HG03025 (cell line): ENCODE results near the gene PDP2.

Experiments
- ATAC-seq: cut with Tn5 transposase; IDR thresholded peaks from one replicate; pipeline ENCODE4 v1.9.1; 2021; ENCODE audit warnings: mild to moderate bottlenecking, moderate library complexity; ENCODE audit not compliant: unreplicated experiment, low FRiP score

Gene PDP2

DNA sequence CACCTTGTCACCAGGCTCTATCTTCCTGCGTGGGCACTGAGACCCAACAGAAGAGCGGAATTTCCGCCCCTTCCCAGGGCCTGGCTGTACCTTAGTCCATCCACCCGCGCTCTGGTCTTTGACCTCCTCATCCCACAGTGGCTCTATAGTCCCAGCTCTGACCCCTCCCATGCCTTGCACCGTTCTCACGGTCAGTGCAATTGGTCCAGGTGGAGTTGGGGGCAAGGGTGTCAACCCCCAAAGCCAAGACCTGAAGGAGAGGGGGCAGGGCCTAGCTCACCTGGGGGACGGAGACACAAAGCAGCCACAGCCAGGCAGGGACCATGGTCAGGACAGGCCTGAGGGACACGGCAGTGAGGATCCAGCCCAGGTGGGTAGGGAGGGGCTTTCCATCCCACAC is 37.4 kb downstream of the PDP2 start:
- no peak for ATAC-seq

DNA sequence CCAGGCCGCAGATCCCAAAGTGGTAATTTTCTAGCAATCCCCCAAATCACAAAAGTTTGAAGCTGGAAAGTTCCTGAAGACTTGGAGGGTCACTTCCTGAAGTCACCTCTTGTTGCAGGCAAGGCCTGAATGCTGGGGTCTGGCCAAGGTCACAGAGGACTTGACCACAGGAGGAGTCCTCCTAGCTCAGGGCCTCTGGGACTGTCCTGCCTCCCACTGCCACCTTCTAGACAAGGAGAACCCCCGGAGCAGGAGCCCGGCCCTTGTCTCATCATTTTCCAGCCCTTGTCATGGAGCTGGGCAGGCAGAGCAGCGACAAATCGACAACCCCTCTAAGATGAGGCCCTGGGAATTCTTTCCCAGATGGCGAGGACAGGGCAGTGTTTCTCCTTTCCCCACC is 38.0 kb downstream of the PDP2 start:
- no peak for ATAC-seq

- ATAC-seq = no peak
These were observed 38.7 kb downstream of the PDP2 start, which contains the start of gene CDH16 for GRCh38 chr16:66918803-66919568. Gene CDH16 (minus strand): TSS chr16:66918885. CDS start chr16:66918065, 820 bp downstream.

DNA sequence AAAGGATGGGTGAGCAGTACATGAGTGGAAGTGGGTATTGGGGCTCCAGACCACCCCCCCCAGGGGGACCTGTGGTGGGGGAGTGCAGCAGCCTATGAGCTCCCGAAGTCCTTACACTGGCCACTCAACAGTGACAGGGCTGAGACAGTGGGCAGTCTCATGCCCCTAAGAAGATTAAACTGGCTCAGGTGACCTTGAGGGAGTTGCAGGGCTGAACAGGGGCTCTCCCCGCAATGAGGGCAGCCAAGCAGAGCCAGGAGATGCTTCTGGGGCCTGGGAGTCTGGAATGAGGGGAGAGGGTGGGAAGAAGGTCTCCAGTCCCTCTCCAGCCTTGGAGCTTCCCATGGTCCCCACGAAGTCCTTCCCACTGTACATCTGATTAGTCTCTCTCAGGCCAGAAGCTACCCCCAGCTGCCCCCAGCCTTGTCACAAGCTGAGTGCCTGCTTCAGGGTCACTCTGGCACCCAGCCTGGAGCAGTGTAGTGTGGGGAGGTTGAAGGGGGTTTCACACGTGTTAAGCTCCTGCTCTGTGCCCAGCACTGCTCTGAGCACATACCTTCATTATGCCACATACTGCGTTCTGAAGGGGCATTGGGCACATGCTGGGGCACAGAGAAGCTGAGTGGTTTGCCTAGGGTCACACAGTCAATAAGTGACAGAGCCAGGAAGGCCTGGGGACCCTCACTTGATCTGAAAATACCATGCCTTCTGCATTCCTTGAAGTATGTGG is 39.4 kb downstream of the PDP2 start:
- ATAC-seq = no peak

DNA sequence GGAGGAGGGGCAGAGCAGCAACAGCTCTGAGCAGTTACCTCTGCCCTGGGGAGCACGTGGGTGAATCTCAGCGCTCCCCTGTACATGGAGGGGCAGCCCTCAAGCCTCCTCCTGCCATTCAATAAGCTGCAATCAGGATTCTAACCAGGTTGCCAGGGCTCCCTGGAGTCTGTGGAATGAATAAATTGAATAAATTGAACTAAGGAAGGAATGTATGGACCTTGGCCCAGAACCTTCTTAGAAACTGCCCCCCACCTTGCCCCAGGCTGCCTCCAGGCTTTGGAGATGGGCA is 39.9 kb downstream of the PDP2 start:
- ATAC-seq = no peak

- ATAC-seq = no peak
These were observed 40.8 kb downstream of the PDP2 start for GRCh38 chr16:66920924-66921680.

DNA sequence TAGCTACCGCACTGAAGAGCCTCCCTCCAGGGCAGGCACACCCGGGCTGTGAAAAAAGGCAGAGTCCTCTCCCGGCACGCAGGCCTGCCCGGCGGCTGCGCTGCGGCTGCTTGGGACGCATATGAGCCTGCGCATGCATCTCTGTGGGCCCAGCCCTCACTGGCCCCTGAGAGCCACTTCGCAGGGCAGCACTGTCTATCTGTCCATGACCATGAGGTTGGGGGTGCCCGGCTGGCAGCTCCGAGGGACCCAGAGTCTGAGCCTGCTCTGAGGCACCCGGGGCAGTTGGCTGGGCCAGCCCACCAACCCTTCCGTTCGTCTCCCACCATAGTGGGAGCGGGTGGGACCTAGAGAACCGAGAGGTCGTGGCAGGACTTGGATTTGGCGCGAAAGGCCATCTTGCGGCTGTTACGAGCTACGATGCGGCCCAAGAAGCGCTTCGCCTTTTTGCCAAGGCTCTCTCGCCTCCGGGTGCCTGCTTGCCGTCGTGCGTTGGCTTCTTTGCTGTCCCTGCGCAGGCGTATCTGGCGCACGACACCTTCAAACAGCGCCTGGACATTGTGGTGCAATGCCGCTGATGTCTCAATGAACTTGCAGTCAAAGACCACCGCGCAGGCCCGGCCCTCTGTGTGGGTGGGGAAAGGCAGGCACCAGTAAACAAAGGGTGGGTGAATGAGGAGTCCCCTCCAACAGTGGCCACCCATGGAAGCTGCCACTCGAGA is 41.6 kb downstream of the PDP2 start:
- ATAC-seq = no peak

DNA sequence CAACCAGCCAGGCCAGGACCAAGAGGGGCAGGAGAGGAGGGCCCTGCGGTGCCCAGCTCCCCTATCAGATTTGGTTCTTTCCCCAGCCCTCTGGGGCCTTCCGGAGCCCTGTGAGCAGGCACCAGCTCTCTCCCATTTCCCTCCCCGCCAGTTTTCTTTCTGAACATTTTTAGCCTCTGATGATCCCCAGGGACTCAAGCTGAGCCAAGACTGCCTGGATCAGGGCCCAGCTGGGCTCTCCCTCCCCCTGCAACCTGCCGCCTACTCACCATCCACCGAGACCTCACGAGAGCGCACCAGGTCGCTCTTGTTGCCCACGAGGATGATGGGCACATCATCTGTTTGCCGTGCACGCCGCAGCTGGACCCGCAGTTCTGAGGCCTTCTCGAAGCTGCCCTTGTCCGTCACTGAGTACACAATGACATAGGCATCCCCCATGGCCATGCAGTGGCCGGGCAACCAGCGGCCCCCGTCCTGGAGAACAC is 43.0 kb downstream of the PDP2 start:
- ATAC-seq = no peak

- ATAC-seq = no peak
These were observed 43.6 kb downstream of the PDP2 start for GRCh38 chr16:66923866-66924265.

- no peak for ATAC-seq
These were observed 44.4 kb downstream of the PDP2 start for GRCh38 chr16:66924527-66925321.

DNA sequence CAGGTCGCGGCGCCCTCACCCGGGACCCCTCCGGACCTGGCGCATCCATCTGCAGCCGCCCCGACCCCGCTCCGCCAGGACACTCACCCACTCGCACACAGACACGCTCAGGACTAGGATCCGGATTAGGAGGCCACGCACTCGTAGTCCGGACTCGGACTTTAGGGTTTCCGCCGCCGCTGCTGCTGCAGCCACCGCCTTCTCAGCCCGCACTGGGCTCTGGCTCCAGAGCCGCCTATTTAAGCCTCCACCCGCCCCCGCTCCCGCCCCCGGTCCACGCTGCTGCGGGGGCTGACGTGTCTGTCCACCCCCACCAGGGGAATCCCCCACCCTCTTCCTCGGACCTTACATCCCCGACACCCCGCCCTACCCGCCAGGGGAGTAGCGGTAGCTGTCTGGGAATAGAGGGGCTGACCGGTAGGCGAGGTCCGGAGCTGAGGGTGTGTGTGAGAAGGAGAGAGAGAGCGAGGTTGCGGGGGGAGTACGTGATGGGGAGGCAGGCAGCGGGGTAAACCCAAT is 45.1 kb downstream of the PDP2 start, which contains the start of gene RRAD:
RRAD (minus strand) TSS at position 214 of the 519 bp plus-strand sequence. CDS start 356 bp downstream, outside the sequence.
- ATAC-seq = no peak

GRCh38 chr16:66926171-66926947 is 46.0 kb downstream of the PDP2 start:
- no peak for ATAC-seq

GRCh38 chr16:66926961-66927436 is 46.7 kb downstream of the PDP2 start:
- ATAC-seq = no peak

DNA sequence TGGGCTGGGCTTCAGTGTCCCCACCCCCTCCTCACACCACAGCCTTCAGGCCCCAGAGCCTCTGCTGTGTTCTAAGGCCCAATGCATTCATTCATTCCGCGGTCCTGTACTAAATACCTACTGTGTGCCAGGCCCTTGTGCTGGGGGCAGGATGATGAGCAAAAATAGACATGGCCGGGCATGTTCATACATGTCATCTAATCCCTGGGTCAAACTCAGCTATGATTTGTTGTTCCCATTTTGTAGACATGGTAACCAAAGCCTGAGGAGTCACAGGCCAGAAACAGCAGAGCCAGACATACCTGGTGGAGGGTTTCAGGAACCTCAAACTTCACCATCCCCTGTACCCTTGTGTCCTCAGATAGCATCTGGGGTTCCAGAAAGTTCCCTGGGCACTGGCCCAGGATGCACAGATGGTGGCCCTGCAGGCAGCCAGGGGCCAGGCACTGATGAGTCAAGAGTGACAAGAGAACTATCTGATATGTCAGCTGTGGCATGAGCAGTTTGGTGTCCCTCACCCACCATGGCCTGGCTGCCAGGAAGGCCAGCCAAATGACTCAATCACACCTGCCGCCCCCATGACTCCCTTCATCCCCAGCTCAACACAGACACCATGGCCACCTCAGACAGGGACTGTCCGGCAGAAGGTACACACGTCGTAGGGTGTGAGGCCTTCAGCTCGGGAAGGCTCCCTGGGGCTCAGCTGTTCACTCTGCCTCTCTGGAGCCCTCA is 47.8 kb downstream of the PDP2 start:
- ATAC-seq = no peak

DNA sequence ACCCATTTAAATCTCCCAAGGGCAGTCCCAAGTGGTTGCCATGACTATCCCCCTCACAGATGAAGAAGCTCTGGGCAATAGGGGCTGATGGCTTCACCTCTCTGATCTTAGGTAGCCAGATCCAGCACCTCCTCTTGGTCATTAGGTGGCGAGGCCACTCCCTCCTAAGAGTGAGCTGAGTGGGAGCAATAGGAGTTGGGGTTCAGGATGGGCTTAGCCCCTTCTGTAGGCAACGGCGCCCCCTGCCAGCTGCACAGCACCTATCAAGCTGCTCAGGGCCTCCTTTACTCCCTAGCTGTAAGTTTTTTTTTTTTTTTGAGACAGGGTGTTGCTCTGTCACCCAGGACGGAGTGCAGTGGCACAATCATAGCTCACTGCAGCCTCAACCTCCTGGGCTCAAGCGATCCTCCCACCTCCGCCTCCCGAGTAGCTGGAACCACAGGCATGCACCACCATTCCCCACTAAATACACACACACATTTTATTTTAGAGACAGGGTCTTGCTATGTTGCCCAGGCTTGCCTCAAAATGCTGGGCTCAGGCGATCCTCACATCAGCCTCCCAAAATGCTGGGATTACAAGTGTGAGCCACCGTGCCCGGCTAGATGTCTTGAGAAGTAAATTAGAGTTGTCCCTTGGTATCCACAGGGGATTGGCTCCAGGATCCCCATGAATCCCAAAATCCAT is 48.5 kb downstream of the PDP2 start:
- no peak for ATAC-seq

DNA sequence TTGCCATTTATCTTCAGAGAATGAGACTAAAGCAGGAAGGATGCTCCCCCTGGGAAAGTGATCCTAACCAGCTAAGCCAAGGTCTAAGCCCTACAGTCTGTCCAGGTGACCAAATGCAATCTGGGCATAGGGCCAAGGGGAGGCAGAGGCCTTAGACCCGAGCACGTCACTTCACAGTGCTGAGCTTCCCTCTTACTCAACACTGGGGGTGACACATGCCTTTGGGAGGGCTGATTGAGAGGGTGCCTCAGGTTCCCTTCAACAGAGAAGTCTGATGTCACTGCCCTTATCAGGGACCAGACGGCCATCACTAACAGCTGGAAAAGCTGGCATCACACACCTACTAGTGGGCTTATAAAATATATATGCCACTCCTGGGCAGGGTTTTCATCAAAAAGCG is 49.9 kb downstream of the PDP2 start:
- no peak for ATAC-seq

GRCh38 chr16:66931665-66932064 is 51.4 kb downstream of the PDP2 start:
- ATAC-seq = no peak
